ENCODE measurements around the gene CFAP410. TPM values are rescaled to one million over a fixed set of nuclear protein-coding genes. Genes with fewer than 3 reads are reported as not detected.
A peak's percentile ranks its signal among the peaks of the same experiment; 100 is the strongest.
"Not testable (repeated sequence)": the region's sequence is repeated elsewhere in the genome, so short reads cannot be mapped to it uniquely, and the experiment has no call there.

Gene CFAP410
- total RNA-seq, 1 donor from 2014 or later, result 13.0 TPM

GRCh38 chr21:44316277-44316900 lies 22.8 kb downstream of the CFAP410 start:
- no peak for DNase-seq

DNA sequence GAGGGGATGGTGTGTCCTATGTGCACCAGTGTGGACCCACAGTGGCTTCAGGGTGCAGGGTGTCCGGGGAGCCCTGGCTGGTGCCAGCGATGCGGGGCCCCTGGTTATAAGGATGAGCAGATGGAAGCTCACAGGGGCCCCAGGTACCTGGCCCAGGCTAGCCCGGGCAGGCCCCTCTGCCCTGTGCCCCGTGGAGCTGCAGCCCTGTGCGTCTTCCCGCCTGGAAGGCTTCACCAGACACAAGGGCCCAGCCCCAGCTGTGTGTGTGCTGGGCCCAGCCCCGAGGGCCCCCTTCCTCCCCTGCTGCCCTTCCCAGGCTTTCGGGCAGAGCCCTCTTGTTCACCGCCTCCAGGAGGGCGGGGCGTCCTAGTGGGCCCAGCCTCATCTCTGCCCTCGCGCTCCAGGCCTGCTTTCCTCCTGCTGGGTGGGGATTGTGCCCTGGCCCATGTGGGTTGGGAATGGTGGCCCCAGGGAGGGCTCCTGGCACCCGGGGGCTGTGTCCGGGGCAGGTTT lies 23.4 kb downstream of the CFAP410 start:
- no peak for DNase-seq

DNA sequence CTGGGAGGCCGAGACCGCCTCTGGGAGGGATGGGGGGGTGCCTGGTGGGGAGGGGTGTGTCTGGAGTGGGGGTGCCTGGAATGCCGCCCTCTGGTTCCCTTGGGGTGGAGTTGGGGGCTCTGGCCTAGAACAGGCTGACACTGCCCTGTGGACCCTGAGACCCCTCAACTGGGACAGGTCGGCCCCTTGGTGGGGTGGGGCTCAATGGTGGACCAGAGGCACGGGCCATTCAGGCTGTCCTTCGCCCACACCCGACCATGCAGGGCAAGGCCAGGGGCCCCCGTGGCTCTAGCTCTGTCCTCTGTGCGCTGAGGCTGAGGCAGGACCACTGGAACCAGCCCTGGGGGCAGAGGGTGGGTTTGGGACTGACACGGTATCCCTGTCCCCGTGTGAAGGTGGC lies 24.6 kb downstream of the CFAP410 start:
- DNase-seq, result no peak

DNA sequence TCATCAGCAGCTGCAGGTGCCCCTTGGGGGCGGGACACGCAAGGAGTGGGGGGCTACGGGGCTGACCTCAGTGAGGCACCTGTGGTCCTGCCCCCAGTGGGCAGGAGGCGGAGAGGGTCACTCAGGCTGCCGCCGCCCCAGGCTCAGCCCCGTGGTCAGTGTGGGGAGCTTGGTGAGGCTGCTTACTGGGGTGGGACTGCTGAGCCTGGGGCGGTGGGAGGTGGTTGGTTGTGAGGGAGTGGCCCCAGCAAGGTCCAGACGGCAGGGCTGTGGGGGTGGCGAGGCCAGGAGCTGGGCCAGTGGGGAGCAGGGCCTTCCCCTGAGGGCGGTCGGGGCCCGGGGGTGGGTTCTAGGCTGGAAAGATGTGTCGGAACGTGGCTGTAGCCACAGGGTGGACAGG lies 25.1 kb downstream of the CFAP410 start:
- DNase-seq, result no peak

- DNase-seq, result no peak
Measured at GRCh38 chr21:44313451-44313850, 25.7 kb downstream of the CFAP410 start.

DNA sequence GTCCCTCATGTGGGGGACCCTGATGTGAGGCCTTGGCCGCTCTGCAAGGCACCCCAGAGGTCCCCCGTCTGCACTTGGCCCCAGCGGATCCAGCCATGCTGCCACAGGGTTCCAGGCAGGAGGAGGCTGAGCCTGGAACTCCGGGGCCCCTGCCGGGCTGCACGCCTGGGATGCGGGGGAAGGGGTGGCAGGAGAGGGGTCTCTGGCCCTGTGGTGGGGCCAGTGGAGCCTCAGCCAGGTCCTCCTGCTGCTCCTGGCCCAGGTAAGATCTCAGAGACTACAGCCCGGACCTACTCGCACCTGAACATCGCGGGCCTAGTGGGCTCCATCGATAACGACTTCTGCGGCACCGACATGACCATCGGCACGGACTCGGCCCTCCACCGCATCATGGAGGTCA lies 26.5 kb downstream of the CFAP410 start:
- DNase-seq, result no peak

DNA sequence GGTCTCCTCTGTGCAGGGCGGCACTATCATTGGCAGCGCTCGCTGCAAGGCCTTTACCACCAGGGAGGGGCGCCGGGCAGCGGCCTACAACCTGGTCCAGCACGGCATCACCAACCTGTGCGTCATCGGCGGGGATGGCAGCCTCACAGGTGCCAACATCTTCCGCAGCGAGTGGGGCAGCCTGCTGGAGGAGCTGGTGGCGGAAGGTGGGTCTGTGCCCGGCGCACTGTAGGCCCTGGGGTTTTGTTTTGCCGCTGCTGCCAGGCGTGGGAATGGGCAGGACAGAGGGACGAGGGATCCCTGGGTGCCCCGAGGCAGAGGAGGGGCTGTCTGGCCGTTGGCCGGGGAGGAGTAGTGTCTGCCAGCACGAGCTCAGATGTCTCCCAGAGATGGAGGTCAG lies 27.1 kb downstream of the CFAP410 start:
- no peak for DNase-seq

DNA sequence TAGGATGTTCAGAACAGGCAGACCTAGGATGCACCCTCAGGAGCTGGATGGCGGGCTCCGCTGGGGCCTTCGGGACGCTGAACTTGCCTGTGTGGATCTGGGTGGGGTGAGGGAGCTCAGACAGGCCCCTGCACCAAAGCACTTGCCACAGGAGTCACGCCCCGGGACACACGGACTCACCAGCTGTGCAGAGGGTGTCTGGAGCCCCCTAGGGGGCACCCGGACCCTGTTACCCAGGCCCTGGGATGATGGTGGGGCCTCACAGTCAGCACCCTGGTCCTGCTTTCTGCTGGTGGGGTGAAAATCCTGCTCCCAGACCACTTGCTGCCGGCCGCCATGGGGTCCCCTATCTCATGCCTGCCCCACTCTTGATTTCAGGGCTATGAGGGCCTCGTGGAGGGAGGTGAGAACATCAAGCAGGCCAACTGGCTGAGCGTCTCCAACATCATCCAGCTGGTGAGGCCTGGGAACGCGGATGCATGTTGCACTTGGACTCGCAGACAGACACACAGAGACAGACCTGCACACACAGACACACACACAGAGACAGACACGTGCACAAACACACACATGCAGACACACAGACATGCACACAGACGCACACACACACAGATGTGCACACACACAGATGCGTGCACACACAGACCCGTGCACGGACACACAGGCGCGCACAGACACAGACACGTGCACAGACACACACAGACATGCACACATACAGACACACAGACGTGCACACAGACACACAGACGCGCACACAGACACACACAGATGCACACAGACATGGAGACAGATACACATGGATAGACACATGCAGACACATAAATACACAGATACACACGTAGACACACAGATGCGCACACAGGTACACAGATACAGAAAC lies 28.3 kb downstream of the CFAP410 start:
- DNase-seq, result no peak

DNA sequence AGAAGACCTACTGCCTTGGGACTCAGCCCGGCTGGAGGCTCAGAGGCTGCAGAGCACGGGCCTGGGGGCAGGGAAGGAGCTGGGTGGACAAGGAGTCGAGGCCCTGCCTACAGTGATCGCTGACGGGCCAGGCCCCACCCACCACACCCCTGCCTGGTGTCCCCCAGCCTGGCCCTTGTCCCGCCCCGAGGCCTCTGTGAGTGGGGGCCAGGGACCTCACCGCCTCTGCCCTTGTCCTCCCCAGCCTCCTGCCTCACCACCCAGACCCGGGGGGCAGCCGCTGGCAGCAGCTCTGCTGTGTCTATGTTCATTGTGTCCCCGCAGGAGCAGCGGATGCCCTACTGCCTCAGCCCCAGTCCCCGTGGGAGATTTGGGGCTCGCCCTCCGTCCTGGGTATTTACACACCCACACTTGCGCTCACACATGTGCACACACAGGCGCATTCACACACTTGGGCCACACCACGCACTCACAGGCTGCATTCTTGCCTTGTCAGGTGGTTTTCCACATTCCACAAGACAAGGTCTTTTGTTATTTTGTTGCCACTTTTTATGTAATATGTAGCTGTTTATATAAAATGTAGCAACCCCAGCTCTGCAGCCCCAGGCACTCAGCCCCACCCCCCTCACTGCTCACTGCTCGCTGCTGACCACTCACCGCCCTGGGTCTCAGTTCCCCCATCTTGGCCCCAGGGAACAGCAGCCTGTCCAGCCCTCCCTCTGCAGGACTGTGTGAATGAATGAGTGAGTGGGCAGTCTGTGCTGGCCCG lies 32.1 kb downstream of the CFAP410 start:
- no peak for DNase-seq

- no peak for DNase-seq
Measured at GRCh38 chr21:44305691-44306090, 33.5 kb downstream of the CFAP410 start.

- DNase-seq, result no peak
Measured at GRCh38 chr21:44304877-44305293, 34.3 kb downstream of the CFAP410 start.

GRCh38 chr21:44304011-44304616 lies 35.1 kb downstream of the CFAP410 start:
- no peak for DNase-seq

GRCh38 chr21:44303490-44303981 lies 35.7 kb downstream of the CFAP410 start:
- no peak for DNase-seq

DNA sequence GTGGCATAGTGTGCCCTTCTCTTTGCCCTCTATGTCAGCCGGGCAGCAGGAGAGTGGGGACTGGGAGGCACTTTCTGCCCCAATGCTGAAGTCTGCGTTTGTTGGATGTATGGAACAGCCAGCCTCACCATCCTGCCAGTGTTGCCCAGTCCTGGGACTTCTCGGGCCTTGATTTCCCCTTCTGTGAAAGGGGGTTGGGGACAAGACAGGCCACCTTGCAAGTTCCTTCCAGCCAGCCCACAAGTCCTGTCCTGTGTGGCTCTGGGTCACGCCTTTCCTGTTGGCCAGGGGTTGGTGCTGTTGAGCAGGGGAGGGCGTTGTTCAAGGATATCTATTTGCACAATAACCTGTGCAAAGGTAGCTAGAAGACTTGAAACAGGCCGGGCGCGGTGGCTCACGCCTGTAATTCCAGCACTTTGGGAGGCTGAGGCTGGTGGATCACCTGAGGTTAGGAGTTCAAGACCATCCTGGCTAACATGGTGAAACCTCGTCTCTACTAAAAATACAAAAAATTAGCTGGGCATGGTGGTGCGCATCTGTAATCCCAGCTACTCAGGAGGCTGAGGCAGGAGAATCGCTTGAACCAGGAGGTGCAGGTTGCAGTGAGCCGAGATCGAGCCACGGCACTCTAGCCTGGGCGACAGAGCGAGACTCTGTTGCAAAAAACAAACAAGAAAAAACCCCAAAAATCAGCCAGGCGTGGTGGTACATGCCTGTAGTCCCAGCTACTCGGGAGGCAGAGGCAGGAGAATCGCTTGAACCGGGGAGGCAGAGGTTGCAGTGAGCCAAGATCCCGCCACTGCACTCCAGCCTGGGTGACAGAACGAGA lies 36.4 kb downstream of the CFAP410 start:
- DNase-seq, result not testable (repeated sequence)

GRCh38 chr21:44301961-44302406 lies 37.2 kb downstream of the CFAP410 start:
- no peak for DNase-seq

- DNase-seq, result no peak
Measured at GRCh38 chr21:44301141-44301540, 38.0 kb downstream of the CFAP410 start.

DNA sequence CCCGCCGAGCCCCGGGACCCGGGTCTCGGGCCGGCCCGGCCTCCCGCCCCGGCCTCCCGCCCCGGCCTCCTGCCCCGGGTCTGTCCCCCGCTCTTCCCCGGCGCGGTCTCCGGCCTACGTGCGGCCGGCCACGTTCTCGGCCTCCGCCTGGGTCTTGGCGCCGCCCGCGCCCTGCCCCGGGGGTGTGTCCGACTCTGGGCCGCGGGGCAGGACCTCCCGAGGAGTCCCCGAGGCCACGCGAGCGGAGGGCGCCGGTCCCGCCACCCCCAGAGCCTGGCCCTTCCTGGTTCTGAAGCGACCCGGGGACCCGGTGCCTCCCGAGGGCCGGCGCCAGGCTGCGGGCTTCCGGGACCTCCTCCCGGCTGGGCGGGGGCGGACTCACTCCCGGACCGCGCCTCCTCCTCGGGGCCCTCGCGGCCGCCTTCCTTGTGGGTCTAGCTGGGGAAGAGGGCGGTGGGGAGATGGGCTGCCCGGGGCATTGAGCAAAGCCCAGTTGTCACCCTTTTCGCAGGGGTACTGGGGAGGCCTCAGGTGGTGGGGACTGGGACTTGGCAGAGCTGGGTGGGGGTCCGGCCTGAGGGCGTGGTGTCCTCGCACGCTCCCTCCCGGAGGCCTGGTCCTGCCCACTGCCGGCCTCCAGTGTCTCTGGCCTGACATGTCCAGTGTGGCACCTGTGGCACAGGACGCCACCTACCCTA lies 38.8 kb downstream of the CFAP410 start:
- DNase-seq, result peak; percentile 24

GRCh38 chr21:44299458-44300261 lies 39.5 kb downstream of the CFAP410 start, which contains the start of gene PFKL:
Gene PFKL, plus strand, starts transcription at chr21:44300053. Its CDS starts 53 bp downstream, at chr21:44300106.
- DNase-seq, result peak; percentile 37

GRCh38 chr21:44299085-44299457 lies 40.1 kb downstream of the CFAP410 start:
- DNase-seq, result no peak
